HG03066 (cell line): Measurements from ENCODE around the gene PRKG1.
"Not testable (repeated sequence)": the region's sequence is repeated elsewhere in the genome, so short reads cannot be mapped to it uniquely, and the experiment has no call there.

ENCODE experiments used
- ATAC-seq: cut with Tn5 transposase; IDR thresholded peaks from one replicate; pipeline ENCODE4 v1.9.1; 2021; ENCODE audit warnings: low read depth; ENCODE audit not compliant: unreplicated experiment

PRKG1 gene

DNA sequence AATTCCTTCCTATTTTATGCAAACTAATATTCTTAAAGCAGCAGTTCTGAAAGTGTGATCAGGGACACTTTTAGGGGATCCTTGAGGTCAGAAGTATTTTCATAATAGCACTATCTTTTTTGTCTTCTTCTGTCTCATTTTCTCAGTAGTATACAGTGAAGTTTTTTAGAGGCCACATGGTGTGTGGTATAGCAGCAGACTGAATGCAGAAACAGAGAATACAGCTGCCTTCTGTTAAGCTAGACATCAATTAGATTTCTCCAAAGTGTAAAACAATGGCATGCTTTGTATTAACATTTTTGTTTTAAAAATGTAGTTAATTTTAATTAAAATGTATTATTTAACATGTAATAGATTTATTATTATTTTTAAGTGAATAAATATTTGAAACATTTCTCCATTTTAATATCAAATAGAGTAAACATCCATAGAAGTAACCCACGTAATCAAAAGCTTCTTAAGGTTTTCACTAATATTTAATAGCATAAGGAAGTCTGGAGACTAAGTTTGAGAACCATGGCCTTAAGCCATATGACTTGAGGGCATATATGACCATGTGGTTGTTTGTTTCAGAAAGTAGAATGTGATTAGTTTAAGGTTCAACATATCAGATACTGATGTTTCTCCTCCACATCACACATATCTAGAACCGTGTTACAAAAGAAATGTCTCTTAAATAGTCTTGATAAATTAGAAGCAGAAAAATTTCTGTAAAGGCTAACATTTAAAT, 94.0 kb downstream of the PRKG1 start:
- ATAC-seq: no peak

DNA sequence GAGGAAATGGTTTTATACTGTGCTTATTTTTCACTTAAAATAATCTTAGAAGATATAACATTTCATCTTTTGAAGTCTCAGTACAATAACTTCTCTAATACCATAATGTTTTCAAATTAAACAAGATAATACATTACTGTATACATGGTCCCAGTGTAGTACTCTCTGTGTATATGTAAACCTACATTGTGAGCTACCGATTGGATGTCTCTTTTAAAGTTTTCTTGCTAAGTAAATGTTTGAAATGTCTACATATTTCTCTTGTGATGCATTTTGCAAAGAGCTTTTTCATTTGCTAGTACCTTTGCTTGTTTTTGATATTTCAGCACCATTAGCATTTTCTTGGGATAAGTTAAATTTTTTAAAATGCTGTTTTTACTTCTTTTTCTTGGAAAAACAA, 94.8 kb downstream of the PRKG1 start:
- no peak for ATAC-seq

DNA sequence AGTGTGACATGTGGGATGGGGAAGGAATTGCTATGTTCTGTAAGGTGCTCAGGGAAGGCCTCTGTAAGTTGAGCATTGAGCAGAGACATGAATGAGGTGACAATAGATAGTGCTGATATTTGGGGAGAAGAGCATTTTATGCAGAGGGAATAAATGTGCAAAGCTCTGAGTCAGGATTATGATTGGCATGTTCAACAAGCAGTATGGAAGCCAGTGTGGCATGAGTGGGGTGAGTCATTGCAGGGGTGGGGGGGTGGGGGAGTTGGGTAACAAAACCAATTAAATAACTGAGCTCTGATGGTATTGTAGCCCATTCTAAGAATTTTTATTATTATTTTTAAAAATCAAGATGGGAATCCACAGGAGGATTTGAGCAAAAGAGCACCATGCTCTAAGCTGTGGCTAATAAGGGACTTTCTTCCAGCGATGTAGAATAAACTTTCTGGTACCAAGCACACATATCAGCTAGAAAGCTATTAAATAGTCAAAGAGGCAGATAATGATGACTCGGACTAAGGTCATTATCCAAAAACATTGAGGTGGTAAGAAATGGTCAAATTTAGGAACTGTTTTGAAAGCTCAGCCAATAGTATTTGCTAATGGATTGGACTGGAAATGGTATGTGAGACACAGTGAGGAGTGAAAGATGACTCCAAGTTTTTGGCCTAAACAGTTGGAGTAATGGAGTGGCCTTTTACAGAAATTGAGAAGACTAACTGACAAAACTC, 96.4 kb downstream of the PRKG1 start:
- no peak for ATAC-seq

DNA sequence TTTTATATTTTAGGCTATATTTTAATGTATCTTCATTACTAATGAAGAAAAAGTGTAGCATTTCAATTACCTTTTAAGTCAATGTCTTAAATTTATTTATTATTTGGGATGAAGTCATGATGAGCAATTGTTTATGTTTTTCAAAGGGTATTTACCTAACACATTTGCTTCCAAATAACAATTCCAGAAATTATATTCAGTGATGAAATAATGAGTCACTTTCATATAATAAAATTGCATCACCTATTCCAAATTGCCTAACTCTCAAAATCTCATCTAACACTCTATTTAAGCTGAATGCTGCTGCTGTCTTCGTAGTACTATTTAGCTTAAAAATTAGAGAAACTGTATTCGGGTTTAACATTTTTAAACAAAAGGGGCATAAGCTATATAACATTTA, 97.7 kb downstream of the PRKG1 start:
- ATAC-seq: no peak

DNA sequence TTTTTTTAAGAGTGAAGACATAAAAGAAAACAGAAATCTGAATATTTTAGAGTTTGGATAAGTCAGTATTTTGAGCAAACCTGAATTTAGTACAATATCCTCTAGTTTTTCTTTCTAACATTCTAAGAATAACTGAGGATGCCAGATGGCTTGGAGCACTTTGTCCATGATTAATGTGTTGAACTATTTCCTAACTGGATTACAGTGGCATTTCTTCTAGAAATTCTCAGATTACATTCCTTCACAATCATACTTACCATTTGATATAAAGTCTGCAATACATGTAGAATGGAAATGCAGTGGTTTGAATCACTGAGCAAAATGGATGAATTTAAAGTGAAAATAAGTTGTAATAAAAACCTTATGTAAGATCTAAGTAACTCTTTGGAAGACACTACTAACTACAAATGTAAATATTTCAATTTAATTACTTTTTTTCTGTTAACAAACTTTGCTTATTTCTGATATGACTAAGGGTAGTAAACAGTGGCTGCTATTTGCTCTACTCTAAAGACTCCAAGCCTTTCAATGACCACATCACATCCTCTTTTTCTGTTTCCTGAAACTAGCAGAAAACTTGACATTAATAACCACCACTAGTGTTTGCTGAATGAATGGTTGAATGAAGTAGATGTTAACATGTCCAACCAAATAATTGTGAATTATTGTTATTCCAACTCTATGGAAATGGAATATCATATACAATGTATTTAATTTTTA, 102.8 kb downstream of the PRKG1 start:
- ATAC-seq: no peak

DNA sequence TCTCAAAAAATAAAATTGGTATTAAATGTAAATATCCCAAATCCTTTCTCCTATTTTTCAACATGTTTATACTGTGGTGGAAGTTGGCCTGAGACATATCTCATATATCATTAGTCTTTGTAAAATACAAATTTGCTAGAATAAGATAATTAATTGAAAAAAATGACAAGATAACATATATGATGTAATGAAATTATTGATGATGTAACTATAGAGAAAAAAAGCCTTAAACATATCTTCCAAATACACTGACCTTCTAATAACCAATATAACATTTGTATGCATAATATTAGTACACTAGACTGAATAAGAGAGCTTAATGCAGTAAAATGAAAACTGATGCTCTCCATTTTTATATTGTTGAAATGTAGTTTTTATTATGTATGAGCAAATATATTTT, 104.3 kb downstream of the PRKG1 start:
- ATAC-seq: no peak

DNA sequence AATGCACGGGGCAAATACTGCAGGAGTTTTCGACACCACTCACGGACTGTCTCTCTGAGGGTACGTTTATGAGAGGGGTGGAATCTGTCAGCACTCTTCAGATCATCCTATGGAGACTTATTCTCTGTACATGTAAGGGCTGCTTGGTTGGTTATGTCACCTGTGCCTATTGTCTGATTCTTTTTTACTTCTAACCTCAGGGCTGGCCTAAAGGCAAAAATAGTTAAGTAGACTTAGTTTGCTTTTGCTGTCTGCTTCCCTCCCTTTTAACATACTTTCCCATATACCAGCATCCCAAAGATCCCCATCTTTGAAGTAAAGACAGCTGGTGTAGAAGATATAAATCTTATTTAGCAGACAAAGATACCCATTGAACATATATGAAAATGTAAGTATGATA, 105.9 kb downstream of the PRKG1 start:
- no peak for ATAC-seq

DNA sequence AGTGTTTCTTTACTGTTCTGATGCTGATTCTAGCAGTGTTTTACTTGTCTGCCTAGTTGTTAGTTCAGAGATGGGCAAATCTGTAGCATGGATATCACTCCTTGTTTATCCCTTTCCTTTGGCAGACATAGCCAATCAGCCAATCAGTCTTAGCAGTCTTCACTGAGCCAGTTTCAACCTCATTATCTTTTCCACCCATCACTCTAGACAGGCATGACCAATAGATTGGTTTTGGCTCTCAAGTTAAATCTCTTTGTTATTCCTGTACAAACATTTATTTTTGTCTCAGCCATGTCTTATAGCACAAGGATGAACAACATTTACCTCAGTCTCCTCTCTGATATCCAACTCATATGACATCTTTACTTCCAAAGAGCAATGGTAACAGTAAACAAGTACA, 109.5 kb downstream of the PRKG1 start:
- ATAC-seq: no peak

DNA sequence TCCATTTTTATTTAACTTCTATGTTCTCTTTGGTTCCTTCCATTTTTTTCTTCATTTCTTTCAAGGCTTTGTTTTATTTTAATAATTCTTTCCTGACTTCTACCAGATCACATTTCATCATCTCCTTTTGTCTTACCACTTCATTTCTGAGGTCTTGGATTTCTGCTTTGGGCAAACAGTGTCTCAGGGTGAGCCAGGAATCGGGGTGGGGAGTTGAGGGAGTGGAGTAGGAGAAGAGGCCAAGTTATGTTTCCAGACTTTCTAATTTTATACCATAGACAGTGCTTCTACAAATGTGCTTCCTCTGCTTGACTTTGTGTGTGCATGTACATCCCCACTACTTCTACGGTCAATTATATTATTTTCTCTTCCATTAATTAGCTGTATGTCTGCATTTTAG, 112.1 kb downstream of the PRKG1 start:
- no peak for ATAC-seq

DNA sequence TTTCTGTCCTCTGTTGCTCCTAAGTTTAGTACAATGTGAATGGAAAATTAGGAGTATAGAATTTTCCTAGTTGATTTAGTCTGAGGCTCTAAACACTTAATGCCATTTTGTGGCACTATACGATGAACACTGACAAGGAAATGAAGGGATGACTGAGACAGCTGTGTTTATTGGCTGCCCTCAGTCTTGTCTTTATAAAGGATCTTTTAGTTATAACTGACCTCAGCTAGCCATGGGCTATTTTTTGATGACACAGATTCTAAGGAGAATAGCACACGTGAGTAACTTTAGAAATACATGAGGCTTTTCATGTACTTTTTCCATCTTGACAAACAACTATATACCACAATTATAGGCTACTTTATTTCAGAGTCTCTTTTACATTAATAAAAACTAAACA, 113.7 kb downstream of the PRKG1 start:
- no peak for ATAC-seq

DNA sequence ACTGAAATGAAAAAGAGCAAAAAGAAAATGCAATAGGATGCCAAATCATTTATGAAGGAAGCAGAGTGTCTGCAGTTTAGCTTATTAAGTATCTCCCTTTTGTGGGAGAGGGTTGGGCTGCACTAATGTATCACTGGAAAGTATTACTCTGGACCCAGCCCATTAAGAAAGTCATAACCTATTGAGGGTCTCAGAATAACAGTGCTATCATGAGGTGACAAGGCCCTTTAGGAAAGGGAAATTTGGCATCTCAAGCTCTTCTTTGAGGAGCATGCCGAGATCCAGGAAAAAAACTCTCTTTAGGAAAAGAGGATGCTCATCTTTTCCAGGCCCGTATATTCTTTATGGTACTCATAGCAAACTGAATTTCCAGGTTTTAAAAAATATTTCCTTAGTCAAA, 114.6 kb downstream of the PRKG1 start:
- no peak for ATAC-seq

DNA sequence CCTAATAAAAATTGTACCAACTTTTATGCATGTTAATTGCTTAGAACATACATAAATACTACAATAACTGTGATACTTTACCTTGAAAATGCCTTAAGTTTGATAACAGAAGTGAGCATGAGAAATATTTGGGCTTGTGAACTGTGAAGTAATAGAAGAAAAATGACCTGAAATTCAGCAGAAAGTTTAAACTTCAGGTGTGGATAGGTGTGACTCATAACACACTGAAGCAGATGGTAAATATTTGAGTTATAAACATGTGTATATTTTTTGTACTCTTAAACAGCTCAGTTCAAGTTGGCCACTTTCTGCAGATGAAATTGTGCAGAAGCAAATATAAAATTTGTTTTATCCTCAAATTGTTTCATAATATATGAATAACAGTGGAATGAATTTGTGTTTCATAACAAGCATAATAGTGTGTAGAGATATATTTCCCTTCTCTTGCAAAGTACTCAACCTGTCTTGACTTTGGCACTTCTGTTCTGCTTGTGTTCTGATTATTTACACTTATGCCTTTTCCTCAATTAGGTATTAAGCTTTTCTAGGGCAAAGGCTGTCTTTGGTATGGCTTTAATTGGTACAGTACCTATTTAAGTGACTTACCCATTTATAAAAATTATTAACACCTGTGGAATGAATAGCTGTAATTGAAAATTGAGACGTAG, 122.4 kb downstream of the PRKG1 start:
- no peak for ATAC-seq

DNA sequence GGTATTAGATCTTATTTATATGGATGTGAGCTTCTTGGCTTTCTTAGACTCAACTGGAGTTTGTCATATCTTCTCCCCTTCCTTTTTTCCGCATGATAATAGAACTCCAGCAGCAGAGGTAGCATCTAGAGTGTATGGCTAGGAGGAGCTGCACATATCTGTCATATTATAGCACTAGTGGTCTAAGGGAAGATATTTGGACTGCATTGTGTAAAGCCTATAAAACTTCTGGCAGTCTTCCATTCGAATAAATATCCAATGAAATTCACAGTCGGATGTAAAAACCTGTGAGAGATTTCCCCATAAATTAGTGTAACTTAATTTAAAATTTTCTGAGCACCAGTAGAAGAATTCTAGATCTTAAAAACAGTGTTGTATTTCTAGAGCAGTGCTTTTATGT, 123.9 kb downstream of the PRKG1 start:
- no peak for ATAC-seq

DNA sequence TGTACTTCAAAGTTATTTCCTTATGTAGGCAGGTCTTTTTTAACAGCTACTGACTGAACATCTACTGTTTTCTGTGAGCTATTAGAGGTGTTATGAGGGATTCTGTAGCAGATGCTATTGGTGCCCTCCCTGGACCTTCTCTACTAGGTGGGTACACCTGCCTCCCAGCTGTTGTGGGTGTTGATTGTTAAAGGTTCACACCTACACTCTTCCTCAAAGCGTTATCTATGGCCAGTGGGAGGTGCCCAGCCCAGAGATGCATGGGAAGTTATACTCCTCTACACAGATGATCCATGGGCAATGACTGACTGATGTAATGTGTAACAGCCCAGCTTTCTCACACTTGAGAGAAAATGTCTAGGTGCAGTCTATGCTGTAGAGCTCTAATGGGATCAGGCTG, 127.7 kb downstream of the PRKG1 start:
- no peak for ATAC-seq

DNA sequence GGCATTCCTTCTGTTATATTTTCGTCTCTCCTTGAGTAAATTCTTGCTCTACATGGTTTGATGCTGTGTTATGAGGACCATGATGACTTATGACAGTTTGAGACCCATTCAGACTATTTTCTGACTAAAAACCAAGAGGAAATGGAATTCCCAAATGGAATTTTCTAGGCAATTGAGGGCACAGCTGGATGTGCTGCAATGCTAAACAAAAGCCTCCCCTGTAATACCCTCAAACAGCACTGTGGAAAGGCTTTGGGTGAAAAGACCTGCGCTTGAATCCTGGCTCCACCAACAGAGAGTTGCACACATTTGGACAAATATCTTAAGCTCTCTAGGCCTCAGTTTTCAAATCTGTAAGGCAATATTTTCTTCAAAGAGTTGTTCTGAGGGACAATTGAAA, 129.1 kb downstream of the PRKG1 start:
- no peak for ATAC-seq

DNA sequence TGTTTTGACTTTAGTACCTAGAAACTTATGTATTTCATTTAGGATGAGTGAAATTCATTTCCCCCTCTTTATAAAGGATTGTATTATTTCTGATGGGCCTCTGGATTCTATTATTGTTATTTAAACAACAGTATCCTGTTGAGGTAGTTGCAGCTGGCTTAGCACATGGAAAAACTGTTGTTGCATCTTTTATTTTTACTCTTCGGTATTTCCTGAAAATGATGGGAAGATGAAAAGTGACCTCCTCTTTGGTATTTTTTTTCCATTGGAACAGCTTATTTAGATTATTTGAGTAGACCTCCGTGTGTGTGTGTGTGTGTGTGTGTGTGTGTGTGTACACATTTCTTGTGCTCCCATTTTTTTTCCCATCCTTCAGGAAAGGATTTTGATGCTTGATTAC, 129.8 kb downstream of the PRKG1 start:
- ATAC-seq: no peak

DNA sequence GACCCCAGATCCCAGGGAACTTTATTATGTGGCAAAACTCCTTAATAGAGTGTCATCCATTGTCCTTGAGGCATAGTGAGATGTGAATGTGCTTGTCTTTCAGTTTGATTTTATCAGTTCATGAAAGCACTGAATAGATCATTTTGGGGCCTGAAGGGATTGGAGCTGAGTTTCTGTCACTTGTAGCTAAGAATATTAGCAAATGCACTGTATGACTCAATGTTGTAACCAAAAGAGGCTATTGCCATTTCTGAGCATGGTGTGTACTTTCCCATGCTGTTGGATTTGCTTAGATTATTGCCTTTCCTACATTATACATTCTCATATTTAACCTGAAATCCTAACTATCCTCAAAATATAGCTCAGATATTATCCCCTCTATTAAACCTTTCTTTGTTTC, 130.4 kb downstream of the PRKG1 start:
- ATAC-seq: no peak

DNA sequence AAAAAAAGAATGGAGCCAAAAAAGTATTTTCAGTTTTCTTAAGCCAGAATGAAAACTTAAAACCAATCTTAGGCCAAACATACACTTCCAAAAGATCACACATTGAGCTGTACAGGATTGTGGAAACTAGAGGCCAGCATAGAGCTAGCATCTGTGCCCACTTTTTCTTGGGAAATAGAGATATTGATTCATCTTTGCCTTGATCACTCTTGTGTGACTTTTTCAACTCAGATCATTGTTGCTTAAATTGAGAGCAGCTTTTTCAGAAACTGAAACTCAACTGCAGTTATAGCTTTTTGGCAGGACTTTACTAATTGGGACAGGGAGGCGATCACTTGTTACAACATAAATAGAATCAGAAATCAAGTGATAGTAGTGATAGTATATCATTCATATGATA, 132.2 kb downstream of the PRKG1 start:
- ATAC-seq: no peak

DNA sequence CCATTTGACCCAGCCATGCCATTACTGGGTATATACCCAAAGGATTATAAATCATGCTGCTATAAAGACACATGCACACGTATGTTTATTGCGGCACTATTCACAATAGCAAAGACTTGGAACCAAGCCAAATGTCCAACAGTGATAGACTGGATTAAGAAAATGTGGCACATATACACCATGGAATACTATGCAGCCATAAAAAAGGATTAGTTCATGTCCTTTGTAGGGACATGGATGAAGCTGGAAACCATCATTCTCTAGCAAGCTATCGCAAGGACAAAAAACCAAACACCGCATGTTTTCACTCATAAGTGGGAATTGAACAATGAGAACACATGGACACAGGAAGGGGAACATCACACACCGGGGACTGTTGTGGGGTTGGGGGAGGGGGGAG, 138.7 kb downstream of the PRKG1 start:
- not testable (repeated sequence) for ATAC-seq

DNA sequence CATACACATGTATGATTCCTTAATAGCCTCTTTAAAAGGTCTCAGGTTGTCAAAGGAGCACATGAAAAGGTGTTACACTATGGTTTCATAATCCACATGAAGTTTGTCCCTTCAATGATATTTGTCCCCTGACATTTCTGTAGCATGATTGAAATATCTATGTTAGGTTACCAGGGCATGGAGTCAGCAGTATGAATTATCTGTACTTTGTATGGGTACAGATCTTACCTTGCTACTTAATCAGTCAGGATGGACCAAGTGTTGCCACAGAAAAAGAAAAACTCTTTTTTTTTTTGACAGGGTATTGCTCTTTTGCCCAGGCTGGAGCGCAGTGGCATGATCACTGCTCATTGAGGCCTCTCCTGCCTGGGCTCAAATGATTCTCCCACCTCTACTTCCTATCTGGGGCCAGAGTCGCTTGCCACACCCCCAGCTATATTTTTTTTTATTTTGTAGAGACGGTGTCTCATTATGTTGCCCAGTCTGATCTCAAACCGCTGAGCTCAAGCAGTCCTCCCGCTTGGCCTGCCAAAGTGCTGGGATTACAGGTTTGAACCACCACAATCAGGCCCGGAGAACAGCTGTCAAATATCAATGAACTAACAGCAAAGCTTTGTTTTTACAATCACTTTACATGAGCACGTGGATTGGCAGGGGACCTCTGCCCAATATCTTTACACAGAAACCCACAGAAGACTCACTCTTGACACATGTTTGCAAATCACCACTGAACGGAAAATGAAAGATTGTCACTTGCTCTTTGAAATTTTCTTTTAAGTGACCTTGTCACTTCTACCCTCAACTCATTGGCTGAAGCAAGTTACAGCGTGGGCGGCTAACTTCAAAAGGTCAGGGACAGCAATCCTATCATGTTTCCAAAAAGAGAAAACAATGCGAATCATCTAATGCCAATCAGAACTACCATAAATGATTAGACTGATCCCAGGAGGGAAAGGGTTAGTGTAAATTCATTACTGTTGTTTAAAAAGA, 140.2 kb downstream of the PRKG1 start:
- no peak for ATAC-seq
